GM12878 (cell line): ENCODE data around the gene MACROD2.

ENCODE experiments used
- CTCF ChIP-seq, 3 experiments: IDR thresholded peaks in 2 of 3; conservative IDR thresholded peaks in 1 of 3; 2 replicates each; pipeline ENCODE4 v1.5.1; 2011; ENCODE audit warnings: low read depth in 3 of 3, low read length in 3 of 3, mild to moderate bottlenecking in 3 of 3, control low read depth in 2 of 3, moderate library complexity in 2 of 3, inconsistent platforms in 1 of 3, mixed read lengths in 1 of 3; ENCODE audit not compliant: control insufficient read depth in 2 of 3, insufficient read depth in 1 of 3; ENCODE audit errors: extremely low read depth in 1 of 3
- E4F1 ChIP-seq: fragments of 450-650 bp; IDR thresholded peaks from 2 replicates; pipeline ENCODE4 v1.6.1; 2018; ENCODE audit warnings: borderline replicate concordance, mild to moderate bottlenecking; ENCODE audit not compliant: partially characterized antibody
- EP300 ChIP-seq, 2 experiments: fragments of 150-350 bp in 1 of 2; IDR thresholded peaks; 2 replicates each; pipeline ENCODE4 v1.6.1; 2011 to 2012; ENCODE audit warnings: low read depth in 2 of 2, low read length in 2 of 2, borderline replicate concordance in 1 of 2, improper control_type of control experiment in 1 of 2, inconsistent platforms in 1 of 2; ENCODE audit not compliant: control insufficient read depth in 1 of 2
- ESRRA ChIP-seq: IDR thresholded peaks from 2 replicates; pipeline ENCODE4 v1.6.1; 2012; ENCODE audit warnings: mild to moderate bottlenecking, low read length, improper control_type of control experiment
- FOXK2 ChIP-seq: fragments of 450-650 bp; IDR thresholded peaks from 2 replicates; pipeline ENCODE4 v1.6.1; 2017; ENCODE audit warnings: mild to moderate bottlenecking, moderate library complexity
- MTA2 ChIP-seq: fragments of 450-650 bp; IDR thresholded peaks from 2 replicates; pipeline ENCODE4 v1.6.1; 2016; ENCODE audit warnings: low read depth, mild to moderate bottlenecking, moderate library complexity
- NR2F1 ChIP-seq: fragments of 450-650 bp; conservative IDR thresholded peaks from 2 replicates; pipeline ENCODE4 v1.6.1; 2017; ENCODE audit warnings: mild to moderate bottlenecking
- POLR2AphosphoS5 ChIP-seq: IDR thresholded peaks from 2 replicates; pipeline ENCODE4 v1.6.1; 2011; ENCODE audit warnings: mild to moderate bottlenecking, low read length, inconsistent platforms
- TCF7 ChIP-seq: IDR thresholded peaks from 2 replicates; pipeline ENCODE4 v1.6.1; 2014; ENCODE audit warnings: antibody characterized with exemption, borderline replicate concordance

- no peak for TF ChIP-seq EP300 (IDR thresholded peaks at IDR 0.05; ENCODE audit: borderline replicate concordance in 1 of 2, control insufficient read depth in 1 of 2, low read depth in 2 of 2, low read length in 2 of 2)
- TF ChIP-seq POLR2AphosphoS5: no peak
- TF ChIP-seq ESRRA: no peak
- no peak for TF ChIP-seq CTCF (IDR thresholded peaks at IDR 0.05 in 2 of 3, conservative IDR thresholded peaks at IDR 0.05 in 1 of 3; ENCODE audit: control insufficient read depth in 2 of 3, extremely low read depth in 1 of 3, insufficient read depth in 1 of 3, low read depth in 3 of 3, low read length in 3 of 3)
- no peak for TF ChIP-seq TCF7
- no peak for TF ChIP-seq FOXK2
- TF ChIP-seq MTA2: no peak
- TF ChIP-seq NR2F1: no peak
- TF ChIP-seq E4F1: no peak
Observed at GRCh38 chr20:15794409-15794808, 1799.1 kb downstream of the MACROD2 start.
